ENCODE results near the gene RASSF1. TPM values are rescaled to one million over a fixed set of nuclear protein-coding genes. Genes with fewer than 3 reads are reported as not detected.

Gene RASSF1
- total and polyA plus RNA-seq, 4 donors = 33.6 to 43.2 (median 41.9) TPM

- intact Hi-C loops (cut with DNase I) = loop anchor here in 1 of 2 donors (10.0 kb wide), 1 partner anchor 93 kb away; no protein-coding TSS in a partner anchor
- no peak overlapping the region for H3K27ac ChIP-seq (ENCODE audit: low read depth in 1 of 2, low read length in 2 of 2)
- 95 to 98% methylated on average over 4 of the region's 4 CpGs for WGBS, 2 donors
- H3K36me3 ChIP-seq (ENCODE audit: control insufficient read depth in 1 of 2, insufficient read depth in 2 of 2, low read length in 1 of 2) = no peaks in the 10 kb centered on the region
- DNase-seq = no peak
- no peaks in the 10 kb centered on the region for H3K27me3 ChIP-seq (ENCODE audit: control insufficient read depth in 1 of 2, insufficient read depth in 2 of 2, low read length in 1 of 2)
- no peak for ATAC-seq (ENCODE audit: low FRiP score)
- H3K9me3 ChIP-seq (ENCODE audit: control insufficient read depth, low read length) = no peaks in the 10 kb centered on the region
- no peaks in the 10 kb centered on the region for H3K4me1 ChIP-seq (ENCODE audit: control insufficient read depth in 1 of 2, insufficient read depth in 2 of 2, low read length in 2 of 2)
- H3K4me3 ChIP-seq (ENCODE audit: low read length in 2 of 2) = no peak overlapping the region
These were observed 40.7 kb upstream of the RASSF1 start for GRCh38 chr3:50381383-50381782.

GRCh38 chr3:50380405-50381085 is 39.9 kb upstream of the RASSF1 start:
- no peak for DNase-seq
- no peaks in the 10 kb centered on the region for H3K36me3 ChIP-seq (ENCODE audit: control insufficient read depth in 1 of 2, insufficient read depth in 2 of 2, low read length in 1 of 2)
- no peak overlapping the region for H3K4me3 ChIP-seq (ENCODE audit: low read length in 2 of 2)
- H3K9me3 ChIP-seq (ENCODE audit: control insufficient read depth, low read length) = no peaks in the 10 kb centered on the region
- no peak for ATAC-seq (ENCODE audit: low FRiP score)
- intact Hi-C loops (cut with DNase I) = loop anchor here in 1 of 2 donors (10.0 kb wide), 1 partner anchor 94 kb away; no protein-coding TSS in a partner anchor
- 92 to 93% methylated on average over 17 of the region's 17 CpGs for WGBS, 2 donors
- no peak overlapping the region for H3K27ac ChIP-seq (ENCODE audit: low read depth in 1 of 2, low read length in 2 of 2)
- H3K27me3 ChIP-seq (ENCODE audit: control insufficient read depth in 1 of 2, insufficient read depth in 2 of 2, low read length in 1 of 2) = no peaks in the 10 kb centered on the region
- H3K4me1 ChIP-seq (ENCODE audit: control insufficient read depth in 1 of 2, insufficient read depth in 2 of 2, low read length in 2 of 2) = no peaks in the 10 kb centered on the region

GRCh38 chr3:50378757-50379156 is 38.1 kb upstream of the RASSF1 start:
- Histone ChIP-seq H3K27me3 (ENCODE audit: control insufficient read depth in 1 of 2, insufficient read depth in 2 of 2, low read length in 1 of 2) (no peaks in the 10 kb centered on the region), H3K27ac (ENCODE audit: low read depth in 1 of 2, low read length in 2 of 2) (no peak overlapping the region), H3K9me3 (ENCODE audit: control insufficient read depth, low read length) (no peaks in the 10 kb centered on the region), H3K36me3 (ENCODE audit: control insufficient read depth in 1 of 2, insufficient read depth in 2 of 2, low read length in 1 of 2) (no peaks in the 10 kb centered on the region), H3K4me3 (ENCODE audit: low read length in 2 of 2) (no peak overlapping the region), H3K4me1 (ENCODE audit: control insufficient read depth in 1 of 2, insufficient read depth in 2 of 2, low read length in 2 of 2) (no peaks in the 10 kb centered on the region)
- ATAC-seq (ENCODE audit: low FRiP score) (no peak), DNase-seq (no peak)
- WGBS, 2 donors = 93 to 94% methylated on average over 17 of the region's 17 CpGs
- intact Hi-C loops (cut with DNase I) = no loop called here

- Histone ChIP-seq H3K4me3 (ENCODE audit: low read length in 2 of 2) (no peak overlapping the region), H3K4me1 (ENCODE audit: control insufficient read depth in 1 of 2, insufficient read depth in 2 of 2, low read length in 2 of 2) (no peaks in the 10 kb centered on the region), H3K27ac (ENCODE audit: low read depth in 1 of 2, low read length in 2 of 2) (no peak overlapping the region), H3K36me3 (ENCODE audit: control insufficient read depth in 1 of 2, insufficient read depth in 2 of 2, low read length in 1 of 2) (no peaks in the 10 kb centered on the region), H3K9me3 (ENCODE audit: control insufficient read depth, low read length) (no peaks in the 10 kb centered on the region), H3K27me3 (ENCODE audit: control insufficient read depth in 1 of 2, insufficient read depth in 2 of 2, low read length in 1 of 2) (no peaks in the 10 kb centered on the region)
- ATAC-seq (ENCODE audit: low FRiP score) (no peak), DNase-seq (no peak)
- WGBS, 2 donors = 83 to 86% methylated on average over 6 of the region's 6 CpGs
- intact Hi-C loops (cut with DNase I) = no loop called here
These were observed 37.4 kb upstream of the RASSF1 start for GRCh38 chr3:50378024-50378423.

GRCh38 chr3:50375258-50375931 is 34.8 kb upstream of the RASSF1 start:
- WGBS, 2 donors = 81 to 82% methylated on average over 7 of the region's 7 CpGs
- no peak overlapping the region for H3K4me3 ChIP-seq (ENCODE audit: low read length in 2 of 2)
- no peaks in the 10 kb centered on the region for H3K36me3 ChIP-seq (ENCODE audit: control insufficient read depth in 1 of 2, insufficient read depth in 2 of 2, low read length in 1 of 2)
- ATAC-seq (ENCODE audit: low FRiP score) = no peak
- no peaks in the 10 kb centered on the region for H3K4me1 ChIP-seq (ENCODE audit: control insufficient read depth in 1 of 2, insufficient read depth in 2 of 2, low read length in 2 of 2)
- intact Hi-C loops (cut with DNase I) = no loop called here
- H3K9me3 ChIP-seq (ENCODE audit: control insufficient read depth, low read length) = no peaks in the 10 kb centered on the region
- no peak for DNase-seq
- no peaks in the 10 kb centered on the region for H3K27me3 ChIP-seq (ENCODE audit: control insufficient read depth in 1 of 2, insufficient read depth in 2 of 2, low read length in 1 of 2)
- no peak overlapping the region for H3K27ac ChIP-seq (ENCODE audit: low read depth in 1 of 2, low read length in 2 of 2)

- no peaks in the 10 kb centered on the region for H3K9me3 ChIP-seq (ENCODE audit: control insufficient read depth, low read length)
- no peak overlapping the region for H3K4me3 ChIP-seq (ENCODE audit: low read length in 2 of 2)
- H3K27ac ChIP-seq (ENCODE audit: low read depth in 1 of 2, low read length in 2 of 2) = no peak overlapping the region
- H3K27me3 ChIP-seq (ENCODE audit: control insufficient read depth in 1 of 2, insufficient read depth in 2 of 2, low read length in 1 of 2) = no peaks in the 10 kb centered on the region
- DNase-seq = no peak
- ATAC-seq (ENCODE audit: low FRiP score) = no peak
- no peaks in the 10 kb centered on the region for H3K4me1 ChIP-seq (ENCODE audit: control insufficient read depth in 1 of 2, insufficient read depth in 2 of 2, low read length in 2 of 2)
- intact Hi-C loops (cut with DNase I) = no loop called here
- H3K36me3 ChIP-seq (ENCODE audit: control insufficient read depth in 1 of 2, insufficient read depth in 2 of 2, low read length in 1 of 2) = no peaks in the 10 kb centered on the region
- WGBS, 2 donors = 88 to 89% methylated on average over 21 to 22 of the region's 22 CpGs
These were observed 34.0 kb upstream of the RASSF1 start for GRCh38 chr3:50374363-50375257.

- Histone ChIP-seq H3K36me3 (ENCODE audit: control insufficient read depth in 1 of 2, insufficient read depth in 2 of 2, low read length in 1 of 2) (no peaks in the 10 kb centered on the region), H3K4me3 (ENCODE audit: low read length in 2 of 2) (no peak overlapping the region), H3K27me3 (ENCODE audit: control insufficient read depth in 1 of 2, insufficient read depth in 2 of 2, low read length in 1 of 2) (no peaks in the 10 kb centered on the region), H3K9me3 (ENCODE audit: control insufficient read depth, low read length) (no peaks in the 10 kb centered on the region), H3K27ac (ENCODE audit: low read depth in 1 of 2, low read length in 2 of 2) (no peak overlapping the region), H3K4me1 (ENCODE audit: control insufficient read depth in 1 of 2, insufficient read depth in 2 of 2, low read length in 2 of 2) (no peaks in the 10 kb centered on the region)
- intact Hi-C loops (cut with DNase I) = no loop called here
- DNase-seq (no peak), ATAC-seq (ENCODE audit: low FRiP score) (no peak)
- 65 to 67% methylated on average over 12 of the region's 12 CpGs for WGBS, 2 donors
These were observed 32.8 kb upstream of the RASSF1 start for GRCh38 chr3:50373146-50374051.

GRCh38 chr3:50372349-50372748 is 31.7 kb upstream of the RASSF1 start:
- Histone ChIP-seq H3K4me1 (ENCODE audit: control insufficient read depth in 1 of 2, insufficient read depth in 2 of 2, low read length in 2 of 2) (no peaks in the 10 kb centered on the region), H3K4me3 (ENCODE audit: low read length in 2 of 2) (no peak overlapping the region), H3K27ac (ENCODE audit: low read depth in 1 of 2, low read length in 2 of 2) (no peak overlapping the region), H3K36me3 (ENCODE audit: control insufficient read depth in 1 of 2, insufficient read depth in 2 of 2, low read length in 1 of 2) (no peaks in the 10 kb centered on the region), H3K27me3 (ENCODE audit: control insufficient read depth in 1 of 2, insufficient read depth in 2 of 2, low read length in 1 of 2) (no peaks in the 10 kb centered on the region), H3K9me3 (ENCODE audit: control insufficient read depth, low read length) (no peaks in the 10 kb centered on the region)
- no peak for ATAC-seq (ENCODE audit: low FRiP score)
- DNase-seq = no peak
- intact Hi-C loops (cut with DNase I) = no loop called here
- 80 to 83% methylated on average over 8 of the region's 8 CpGs for WGBS, 2 donors

Measured in aorta (tissue), 5 donors.